HEK293 (cell line): ENCODE data around the gene MEF2C.

Source experiments
- TSHZ1 ChIP-seq: fragments of 450-650 bp; formaldehyde crosslinking; IDR thresholded peaks from 2 replicates; pipeline ENCODE4 v1.5.1; 2016; ENCODE audit warnings: missing biosample characterization, missing genetic modification characterization, borderline replicate concordance
- ZNF549 ChIP-seq: fragments of 450-650 bp; IDR thresholded peaks from 2 replicates; pipeline ENCODE4 v1.5.1; 2018; ENCODE audit warnings: missing biosample characterization, missing genetic modification characterization, mild to moderate bottlenecking, inconsistent platforms, moderate library complexity
- ZNF701 ChIP-seq: fragments of 450-650 bp; formaldehyde crosslinking; IDR thresholded peaks from 2 replicates; pipeline ENCODE4 v1.5.1; 2016; ENCODE audit warnings: missing biosample characterization, missing genetic modification characterization

- TF ChIP-seq ZNF701 (tag by site-specific recombination) (no peak), ZNF549 (tag by site-specific recombination) (no peak), TSHZ1 (no peak)
Measured at GRCh38 chr5:88883059-88883835, at the start of gene MEF2C.
